ENCODE results near the gene RPS28.

DNA sequence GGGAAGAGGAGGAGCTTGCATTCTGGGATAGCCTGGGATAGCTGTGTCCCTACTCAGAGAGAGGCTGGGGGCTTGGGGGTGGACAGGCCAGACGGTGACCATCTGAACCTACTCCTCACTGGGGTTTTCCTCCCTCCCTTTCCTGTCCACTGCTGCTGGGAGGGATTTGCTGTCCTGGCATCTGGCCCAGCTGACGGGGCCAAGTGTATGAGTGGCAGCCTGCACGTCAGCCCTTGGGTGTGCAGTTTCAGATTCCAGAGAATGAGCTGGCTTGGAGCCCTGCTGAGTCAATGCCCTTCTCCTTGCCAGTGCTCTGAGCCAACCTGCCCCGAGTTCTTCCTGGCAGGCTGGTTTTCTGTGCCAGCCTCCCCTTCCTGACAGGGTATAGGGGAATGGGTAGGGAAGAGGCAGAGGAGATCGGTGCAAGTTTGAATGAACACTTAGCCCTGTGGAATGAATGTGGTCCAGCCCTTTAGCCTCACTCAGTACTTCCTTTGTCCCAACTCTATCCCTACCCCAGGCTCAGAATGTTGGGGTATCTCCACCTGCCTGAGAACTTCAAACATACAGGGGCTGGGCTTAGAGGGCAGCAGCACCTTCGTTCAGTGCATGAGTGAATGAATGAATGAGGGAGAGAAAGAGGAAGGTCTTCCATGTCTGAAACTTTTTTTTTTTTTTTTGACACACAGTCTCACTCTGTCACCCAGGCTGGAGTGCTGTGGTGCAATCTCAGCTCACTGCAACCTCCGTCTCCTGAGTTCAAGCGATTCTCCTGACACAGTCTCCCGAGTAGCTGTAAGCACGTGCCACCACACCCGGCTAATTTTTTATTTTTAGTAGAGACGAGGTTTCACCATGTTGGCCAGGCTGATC lies 40.9 kb downstream of the RPS28 start:
- TF ChIP-seq, protein P1, sequence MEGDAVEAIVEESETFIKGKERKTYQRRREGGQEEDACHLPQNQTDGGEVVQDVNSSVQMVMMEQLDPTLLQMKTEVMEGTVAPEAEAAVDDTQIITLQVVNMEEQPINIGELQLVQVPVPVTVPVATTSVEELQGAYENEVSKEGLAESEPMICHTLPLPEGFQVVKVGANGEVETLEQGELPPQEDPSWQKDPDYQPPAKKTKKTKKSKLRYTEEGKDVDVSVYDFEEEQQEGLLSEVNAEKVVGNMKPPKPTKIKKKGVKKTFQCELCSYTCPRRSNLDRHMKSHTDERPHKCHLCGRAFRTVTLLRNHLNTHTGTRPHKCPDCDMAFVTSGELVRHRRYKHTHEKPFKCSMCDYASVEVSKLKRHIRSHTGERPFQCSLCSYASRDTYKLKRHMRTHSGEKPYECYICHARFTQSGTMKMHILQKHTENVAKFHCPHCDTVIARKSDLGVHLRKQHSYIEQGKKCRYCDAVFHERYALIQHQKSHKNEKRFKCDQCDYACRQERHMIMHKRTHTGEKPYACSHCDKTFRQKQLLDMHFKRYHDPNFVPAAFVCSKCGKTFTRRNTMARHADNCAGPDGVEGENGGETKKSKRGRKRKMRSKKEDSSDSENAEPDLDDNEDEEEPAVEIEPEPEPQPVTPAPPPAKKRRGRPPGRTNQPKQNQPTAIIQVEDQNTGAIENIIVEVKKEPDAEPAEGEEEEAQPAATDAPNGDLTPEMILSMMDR (conservative IDR thresholded peaks at IDR 0.05): no peak
- no peak for TF ChIP-seq ZFX (IDR thresholded peaks at IDR 0.05)
